Stimulated activated CD8-positive, alpha-beta memory T cell treated with anti-CD3 and anti-CD28 coated beads, Interleukin-4, amount 100 ng/mL, for 48 hours (primary cell): Measurements from ENCODE around the gene AGPAT2.

Experiments used
- DNase-seq: peaks from one replicate; pipeline ENCODE4 v3.0.0-alpha.2; 2020

The AGPAT2 gene

DNA sequence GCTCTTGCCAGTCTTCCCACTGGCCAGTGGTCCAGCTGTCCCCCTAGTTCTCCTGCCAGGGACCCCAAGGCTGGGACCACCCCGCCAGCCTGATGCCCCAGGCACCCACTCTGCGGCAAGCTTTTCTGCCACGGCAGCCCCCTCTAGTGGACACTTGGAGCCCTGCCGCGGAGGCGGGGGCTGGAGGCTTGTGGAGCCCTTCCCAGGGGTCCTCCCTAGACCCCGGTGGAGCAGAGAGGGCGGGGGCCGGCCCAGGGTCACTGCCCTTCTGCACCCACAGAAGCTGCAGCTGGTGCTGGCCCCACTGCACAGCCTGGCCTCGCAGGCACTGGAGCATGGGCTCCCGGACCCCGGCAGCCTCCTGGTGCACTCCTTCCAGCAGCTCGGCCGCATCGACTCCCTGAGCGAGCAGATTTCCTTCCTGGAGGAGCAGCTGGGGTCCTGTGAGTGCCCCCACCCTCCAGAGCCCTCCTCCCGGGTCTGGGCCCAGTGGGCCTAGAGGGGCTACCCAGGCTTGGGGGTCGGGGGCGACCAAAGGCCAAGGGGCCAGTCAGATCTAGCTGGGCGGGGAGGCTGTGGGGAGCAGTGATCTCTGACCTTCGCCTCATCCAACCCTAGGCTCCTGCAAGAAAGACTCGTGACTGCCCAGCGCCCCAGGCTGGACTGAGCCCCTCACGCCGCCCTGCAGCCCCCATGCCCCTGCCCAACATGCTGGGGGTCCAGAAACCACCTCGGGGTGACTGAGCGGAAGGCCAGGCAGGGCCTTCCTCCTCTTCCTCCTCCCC lies 15.4 kb downstream of the AGPAT2 start:
- peak; percentile 78 for DNase-seq

- no peak for DNase-seq
Measured at GRCh38 chr9:136671254-136671614, 16.0 kb downstream of the AGPAT2 start.

DNA sequence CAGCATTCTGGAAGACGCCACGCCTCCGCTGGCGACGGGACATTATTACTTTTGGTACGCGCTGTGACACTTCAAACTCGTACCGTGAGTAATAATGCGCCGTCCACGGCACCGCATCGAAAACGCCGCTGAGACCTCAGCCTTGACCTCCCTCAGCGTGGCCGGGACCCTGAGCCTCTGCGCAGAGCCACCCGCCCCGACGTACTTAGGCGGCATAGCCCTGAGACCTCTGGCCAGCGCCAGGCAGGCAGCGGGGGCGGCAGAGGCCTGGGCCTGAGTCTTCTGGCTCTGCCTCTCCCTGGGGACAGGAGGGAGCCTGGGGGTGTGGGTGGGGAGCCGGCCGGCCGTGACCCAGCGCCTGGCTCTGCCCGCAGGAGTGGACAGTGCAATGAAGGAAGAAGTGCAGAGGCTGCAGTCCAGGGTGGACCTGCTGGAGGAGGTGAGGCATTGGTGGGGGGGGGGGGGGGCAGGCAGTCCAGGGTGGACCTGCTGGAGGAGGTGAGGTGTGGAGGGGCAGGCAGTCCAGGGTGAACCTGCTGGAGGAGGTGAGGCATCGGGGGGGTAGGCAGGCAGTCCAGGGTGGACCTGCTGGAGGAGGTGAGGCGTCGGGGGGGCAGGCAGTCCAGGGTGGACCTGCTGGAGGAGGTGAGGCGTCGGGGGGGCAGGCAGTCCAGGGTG lies 16.5 kb downstream of the AGPAT2 start:
- DNase-seq = no peak

GRCh38 chr9:136669791-136670464 lies 17.3 kb downstream of the AGPAT2 start:
- DNase-seq = no peak

- DNase-seq = no peak
Measured at GRCh38 chr9:136668983-136669790, 18.1 kb downstream of the AGPAT2 start.

DNA sequence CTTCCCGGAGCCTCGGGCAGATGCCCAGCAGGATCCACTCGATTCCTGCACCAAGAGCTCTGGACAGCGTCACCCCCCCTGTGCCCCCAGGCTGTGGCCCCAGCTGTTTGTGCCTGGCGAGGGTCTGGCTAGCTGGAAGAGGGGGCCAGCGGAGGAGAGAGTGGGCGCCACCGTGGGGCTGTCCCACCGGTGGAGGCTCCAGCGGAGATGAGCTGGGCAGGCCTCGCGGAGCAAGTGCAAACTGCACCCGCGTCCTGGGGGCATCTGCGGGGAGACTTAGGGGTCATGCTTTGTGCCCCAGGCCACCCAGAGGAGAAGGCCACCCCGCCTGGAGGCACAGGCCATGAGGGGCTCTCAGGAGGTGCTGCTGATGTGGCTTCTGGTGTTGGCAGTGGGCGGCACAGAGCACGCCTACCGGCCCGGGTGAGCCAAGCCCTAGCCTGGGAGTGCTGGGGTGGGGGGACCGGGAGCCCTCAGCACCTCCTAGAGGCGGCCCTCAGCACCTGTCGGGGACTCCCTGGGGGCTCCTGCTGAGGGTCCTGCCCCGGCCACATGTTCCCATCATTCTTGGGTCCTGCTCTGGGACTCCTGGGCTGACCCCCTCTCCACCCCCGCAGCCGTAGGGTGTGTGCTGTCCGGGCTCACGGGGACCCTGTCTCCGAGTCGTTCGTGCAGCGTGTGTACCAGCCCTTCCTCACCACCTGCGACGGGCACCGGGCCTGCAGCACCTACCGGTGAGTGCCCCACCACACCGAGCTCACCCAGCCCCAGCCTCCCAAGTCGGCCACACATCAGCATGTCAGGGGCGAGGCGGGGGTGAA lies 19.1 kb downstream of the AGPAT2 start:
- no peak for DNase-seq

DNA sequence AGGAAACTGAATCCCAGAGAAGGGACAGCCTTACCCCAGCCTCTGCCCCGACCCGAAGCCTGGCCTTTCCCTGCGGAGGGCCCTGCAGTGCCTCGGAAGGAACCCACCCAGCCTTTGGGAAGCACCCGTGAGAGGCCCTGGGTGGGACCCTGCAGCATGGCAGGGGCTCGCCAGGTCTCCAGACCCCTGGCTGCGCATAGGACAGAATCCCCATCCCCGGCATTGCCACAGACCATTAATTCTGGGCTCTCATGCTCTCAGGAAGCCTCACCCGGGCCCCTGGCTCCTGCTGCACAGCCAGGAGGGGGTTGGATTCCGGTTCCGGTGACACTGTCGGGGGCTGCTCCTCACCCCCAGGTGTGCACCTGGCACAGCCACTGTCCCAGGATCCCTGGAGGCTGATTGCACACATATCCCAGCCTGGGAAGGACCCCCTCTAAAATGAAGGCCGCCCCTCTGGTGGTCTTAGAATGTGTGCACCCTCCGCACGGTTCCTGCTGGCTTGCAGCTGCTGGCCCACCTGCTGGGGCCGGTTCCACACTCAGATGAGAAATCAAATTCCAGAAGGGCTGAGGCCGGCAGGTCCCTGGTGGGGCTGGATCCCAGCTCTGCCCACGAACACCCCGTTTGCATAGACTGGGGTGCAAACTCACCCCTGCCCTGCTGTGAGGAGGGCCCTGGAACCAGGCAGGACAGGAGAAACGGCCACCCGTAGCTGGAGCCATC lies 19.9 kb downstream of the AGPAT2 start:
- DNase-seq = no peak

DNA sequence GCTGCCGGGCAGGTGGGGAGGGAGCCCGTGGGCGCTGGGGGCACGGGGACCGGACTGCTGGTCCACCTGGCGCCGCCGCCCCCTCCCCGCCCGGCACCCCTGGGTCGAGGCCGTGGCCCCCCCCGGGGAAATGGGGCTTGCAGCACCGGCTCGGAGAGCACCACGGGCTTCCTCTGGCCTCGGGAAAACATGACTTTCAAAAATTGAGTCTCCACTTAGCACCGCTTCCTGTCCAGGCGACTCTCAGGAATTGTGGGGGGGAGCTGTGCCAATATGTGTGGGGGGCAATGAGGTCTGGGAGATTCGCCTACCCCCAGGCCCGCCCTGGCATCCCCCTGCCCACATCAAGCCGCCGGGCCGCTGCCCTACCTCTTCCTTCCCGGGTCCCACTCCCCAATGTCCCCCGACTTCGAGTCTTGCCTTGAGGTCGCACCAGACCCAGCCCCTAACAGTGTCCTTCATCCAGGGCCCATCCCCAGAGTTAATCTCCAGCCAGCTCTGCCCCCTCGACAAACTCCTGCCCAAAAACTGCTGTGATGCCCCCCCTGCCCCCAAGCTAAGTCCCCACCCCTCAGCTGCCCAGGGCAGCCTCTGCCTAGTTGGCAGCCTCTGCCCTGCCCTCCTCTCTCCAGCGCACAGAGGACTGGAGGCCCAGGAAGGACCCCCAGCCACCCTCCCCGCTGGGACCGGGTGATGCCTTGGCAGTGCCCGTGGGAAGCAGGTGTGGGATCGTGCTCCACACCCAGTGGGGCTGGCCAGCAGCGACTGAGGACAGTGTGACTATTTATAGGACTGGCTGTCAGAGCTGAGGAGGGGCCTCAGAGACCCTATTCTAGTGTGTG lies 20.7 kb downstream of the AGPAT2 start:
- no peak for DNase-seq

GRCh38 chr9:136665704-136666371 lies 21.4 kb downstream of the AGPAT2 start:
- no peak for DNase-seq

DNA sequence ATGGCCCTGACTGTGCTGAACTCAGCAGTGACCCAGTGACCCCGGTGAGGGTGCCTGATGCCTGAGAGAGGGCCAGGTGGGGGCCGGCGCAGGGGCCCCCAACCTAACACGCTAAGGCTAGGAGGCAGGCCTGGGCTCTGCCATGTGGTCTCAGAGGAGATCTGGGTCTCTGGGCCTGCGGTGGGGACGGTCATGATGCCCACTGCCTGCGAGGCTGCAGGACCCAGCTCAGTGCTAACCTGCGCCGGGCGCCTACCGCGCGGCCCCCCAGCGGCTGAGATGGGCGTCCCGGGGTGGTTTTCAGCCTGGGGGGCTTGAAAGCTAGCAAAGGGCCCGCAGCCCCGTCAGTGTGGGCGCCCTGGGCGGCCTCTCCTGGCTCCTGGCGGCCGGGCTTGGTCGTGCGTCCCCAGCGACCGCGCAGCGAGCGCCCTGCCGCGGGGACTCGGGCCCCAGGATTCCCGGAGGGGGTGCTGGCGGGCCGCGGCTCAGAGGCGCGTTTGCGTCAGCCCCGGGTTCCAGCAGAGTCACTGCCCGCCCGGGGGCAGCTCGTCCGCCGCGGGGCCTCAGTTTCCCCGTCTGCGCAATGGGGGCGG lies 22.1 kb downstream of the AGPAT2 start:
- DNase-seq = no peak

DNA sequence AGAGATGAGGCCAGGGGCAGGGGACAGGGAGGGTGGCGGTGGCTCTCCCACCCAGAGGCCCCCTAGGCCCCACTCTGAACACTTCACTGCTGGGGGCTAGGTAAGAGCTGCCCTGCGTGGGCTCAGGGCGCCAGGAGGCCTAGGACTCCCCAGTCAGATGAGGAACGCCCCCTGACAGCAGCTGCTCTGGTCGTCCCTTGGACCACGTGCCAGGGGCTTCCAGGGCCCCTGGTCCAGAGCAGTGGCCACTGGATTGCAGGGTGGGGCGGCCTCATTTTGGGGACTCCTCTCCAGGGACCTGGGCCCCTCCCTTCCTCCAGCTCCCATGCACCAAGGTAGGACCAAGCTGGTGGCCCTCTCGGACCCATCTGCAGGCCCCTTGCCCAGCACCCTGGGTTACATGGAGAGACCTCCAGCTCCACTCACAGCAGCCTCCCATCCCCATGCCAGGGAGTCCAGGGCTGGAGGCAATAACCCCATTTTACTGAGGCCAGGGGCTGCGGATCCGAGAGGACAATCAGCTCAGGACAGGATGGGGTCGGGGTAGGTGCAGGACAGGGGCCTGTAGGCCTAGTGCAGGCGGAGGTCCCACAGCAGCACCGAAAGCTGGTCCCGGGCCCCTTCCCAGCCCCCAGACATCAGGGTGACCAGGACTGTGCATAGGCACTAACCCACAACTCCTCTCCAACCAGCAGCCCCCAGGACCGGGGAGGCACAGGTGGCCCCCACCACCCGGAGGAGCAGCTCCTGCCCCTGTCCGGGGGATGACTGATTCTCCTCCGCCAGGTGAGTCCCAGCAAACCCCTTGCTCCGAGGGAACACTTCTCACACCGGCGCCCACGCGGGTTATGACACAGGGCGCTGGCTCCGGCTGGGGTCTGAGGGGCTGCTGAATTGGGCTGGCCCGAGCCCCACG lies 23.0 kb downstream of the AGPAT2 start:
- no peak for DNase-seq

- DNase-seq = no peak
Measured at GRCh38 chr9:136662656-136663581, 24.3 kb downstream of the AGPAT2 start, which contains the start of gene EGFL7. Gene EGFL7, plus strand, starts transcription at chr9:136662916. Its CDS starts 5,367 bp downstream, at chr9:136668283.

DNA sequence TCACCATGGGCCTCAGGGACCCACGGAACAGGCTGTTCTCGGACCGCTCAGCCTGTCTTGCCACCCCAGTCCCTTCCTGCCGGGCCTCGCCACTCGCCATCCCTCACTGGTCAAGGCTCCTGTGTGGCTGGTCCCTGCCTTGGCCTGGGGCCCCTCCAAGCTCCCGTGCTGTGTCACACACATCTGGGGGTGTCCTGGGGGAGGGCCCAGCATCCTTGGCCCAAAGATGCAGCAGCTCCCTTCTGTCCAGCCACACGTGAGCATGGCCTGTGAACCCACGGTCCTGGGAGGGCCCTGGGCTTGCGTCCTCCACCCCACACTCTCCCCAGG lies 25.0 kb downstream of the AGPAT2 start:
- DNase-seq = no peak

DNA sequence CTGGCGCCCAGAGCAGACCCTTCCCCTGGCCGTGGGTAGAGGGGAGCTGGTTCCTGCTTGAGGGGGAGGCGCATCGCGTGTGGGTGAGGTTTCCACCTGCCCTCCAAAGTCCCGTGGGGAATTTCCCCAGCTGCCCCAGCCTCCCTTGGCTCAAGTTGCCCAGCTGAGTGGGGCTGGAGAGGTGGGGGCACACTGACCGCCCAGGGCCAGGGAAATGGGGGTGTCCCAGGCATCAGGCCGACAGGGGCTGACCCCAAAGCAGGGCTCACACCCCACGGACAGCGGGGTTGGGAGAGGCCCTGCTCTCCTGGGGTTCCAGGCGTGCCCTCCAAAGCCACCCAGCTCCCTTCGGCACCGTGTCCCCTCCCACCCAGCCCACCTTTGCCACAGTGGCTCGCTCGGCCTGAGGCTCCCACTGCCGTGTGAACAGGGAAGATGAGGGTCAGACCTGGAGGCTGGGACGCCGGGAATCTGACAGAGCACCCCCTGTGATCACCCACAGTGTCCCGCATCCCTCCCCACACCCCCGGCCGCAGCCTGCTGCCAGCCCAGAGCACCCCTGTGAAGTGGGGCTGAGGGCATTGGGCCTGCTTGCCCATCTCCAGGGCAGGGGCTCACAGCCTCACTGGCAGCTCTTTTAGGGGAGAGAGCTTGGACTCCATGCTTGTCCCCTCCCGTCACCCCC lies 25.5 kb downstream of the AGPAT2 start:
- DNase-seq = no peak

DNA sequence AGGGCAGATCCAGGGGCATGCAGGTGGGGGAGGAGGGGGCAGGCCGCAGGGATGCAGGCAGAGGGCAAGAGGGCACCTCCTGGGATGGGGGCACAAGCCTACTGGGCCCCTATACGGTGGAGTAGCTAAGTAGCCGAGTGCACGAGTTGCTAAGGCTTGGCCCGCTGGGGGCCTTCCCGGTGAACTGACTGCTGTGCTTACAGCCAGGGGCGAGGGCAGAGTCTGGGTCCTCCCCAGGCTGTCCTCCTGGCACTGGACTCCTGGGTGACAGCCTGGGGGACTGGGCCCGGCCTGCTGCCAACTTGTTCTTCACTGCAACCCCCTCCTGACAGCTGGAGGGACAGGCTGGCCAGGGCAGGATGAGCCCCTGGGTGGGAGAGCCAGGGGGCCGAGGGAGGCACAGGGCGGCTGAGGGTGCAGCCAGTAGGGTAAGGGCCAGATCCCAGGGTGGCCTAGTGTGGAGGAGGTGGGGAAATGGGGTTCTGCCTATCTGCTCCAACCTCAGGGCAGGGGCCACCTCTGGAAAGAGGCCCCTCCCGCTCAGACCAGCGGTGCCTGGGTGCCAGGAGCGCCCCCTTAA lies 26.2 kb downstream of the AGPAT2 start:
- DNase-seq = no peak
